IMR-90 (cell line): ENCODE results near the gene MTHFD2L. TPM values are rescaled to one million over a fixed set of nuclear protein-coding genes. Genes with fewer than 3 reads are reported as not detected.

Experiments used
- ATAC-seq: fragments of 200-7000 bp; cut with Tn5 transposase; 2 replicates; pipeline ENCODE4 v1.9.1; 2020; ENCODE audit warnings: low read depth, mild to moderate bottlenecking, moderate library complexity
- BruUV-seq: library from RNA; stranded (reverse); fragments of 400-500 nt; replicated peaks from 2 replicates; lab custom pipeline; 2021; lab: Mats Ljungman, UMichigan
- CTCF ChIA-PET: fragments of 300-600 bp; formaldehyde crosslinking; extraction: SDS; loops from one replicate; lab custom pipeline; 2021; ENCODE audit warnings: antibody characterized with exemption; lab: Yijun Ruan, JAX
- POLR2A ChIA-PET: fragments of 300-600 bp; sonication (Branson Sonifier 250); formaldehyde crosslinking; loops from one replicate; lab custom pipeline; 2022; ENCODE audit warnings: antibody characterized with exemption; ENCODE audit not compliant: unreplicated experiment; lab: Charles Lee
- DNase-seq: peaks from one replicate; pipeline ENCODE4 v3.0.0; 2013
- H2AFZ ChIP-seq: replicated peaks from 2 replicates; pipeline ENCODE3; 2013; ENCODE audit warnings: low read length, mild to moderate bottlenecking; ENCODE audit not compliant: poor library complexity
- H2AK5ac ChIP-seq: 2 replicates; pipeline ENCODE4 v1.6.1; 2013; ENCODE audit warnings: low read depth, low read length, inconsistent platforms
- H2AK9ac ChIP-seq: replicated peaks from 2 replicates; pipeline ENCODE3; 2013; ENCODE audit warnings: mild to moderate bottlenecking, low read depth, low read length, moderate library complexity; ENCODE audit not compliant: poor library complexity
- H2BK120ac ChIP-seq: 2 replicates; pipeline ENCODE4 v1.6.1; 2013; ENCODE audit warnings: low read depth, low read length, inconsistent platforms
- H2BK15ac ChIP-seq: 3 replicates; pipeline ENCODE4 v1.6.1; 2013; ENCODE audit warnings: low read depth, low read length, inconsistent platforms
- H2BK20ac ChIP-seq: 2 replicates; pipeline ENCODE4 v1.6.1; 2013; ENCODE audit warnings: low read depth, mild to moderate bottlenecking, inconsistent platforms, low read length, moderate library complexity
- H2BK5ac ChIP-seq: 2 replicates; pipeline ENCODE4 v1.6.1; 2013; ENCODE audit warnings: mild to moderate bottlenecking, low read depth, low read length, inconsistent platforms; ENCODE audit not compliant: poor library complexity, severe bottlenecking
- H3K14ac ChIP-seq: replicated peaks from 2 replicates; pipeline ENCODE4 v1.6.1; 2013; ENCODE audit warnings: low read depth, low read length, inconsistent platforms
- H3K18ac ChIP-seq: 2 replicates; pipeline ENCODE4 v1.6.1; 2013; ENCODE audit warnings: low read depth, low read length, control low read depth
- H3K23ac ChIP-seq: 2 replicates; pipeline ENCODE4 v1.6.1; 2013; ENCODE audit warnings: low read depth, low read length, inconsistent platforms
- H3K27ac ChIP-seq: 2 replicates; pipeline ENCODE4 v1.5.1; 2013; ENCODE audit warnings: mild to moderate bottlenecking, control low read depth, low read length; ENCODE audit not compliant: insufficient read depth
- H3K27me3 ChIP-seq: 2 replicates; pipeline ENCODE4 v1.6.1; 2013; ENCODE audit warnings: low read length; ENCODE audit not compliant: control insufficient read depth, insufficient read depth
- H3K36me3 ChIP-seq: 2 replicates; pipeline ENCODE4 v1.6.1; 2013; ENCODE audit warnings: low read length, mixed read lengths; ENCODE audit not compliant: control insufficient read depth, insufficient read depth
- H3K4ac ChIP-seq: 2 replicates; pipeline ENCODE4 v1.6.1; 2013; ENCODE audit warnings: low read depth, low read length, inconsistent platforms
- H3K4me1 ChIP-seq: 2 replicates; pipeline ENCODE4 v1.6.1; 2013; ENCODE audit warnings: low read length, mixed read lengths; ENCODE audit not compliant: control insufficient read depth, insufficient read depth
- H3K4me2 ChIP-seq: 2 replicates; pipeline ENCODE4 v1.6.1; 2013; ENCODE audit warnings: low read depth, mild to moderate bottlenecking, control low read depth, low read length, moderate library complexity
- H3K4me3 ChIP-seq: 2 replicates; pipeline ENCODE4 v1.5.1; 2013; ENCODE audit warnings: low read depth, mild to moderate bottlenecking, control low read depth, low read length, moderate library complexity; ENCODE audit not compliant: insufficient read depth
- H3K56ac ChIP-seq: 2 replicates; pipeline ENCODE4 v1.6.1; 2013; ENCODE audit warnings: low read length, inconsistent platforms; ENCODE audit not compliant: insufficient read depth; ENCODE audit errors: extremely low read depth
- H3K79me1 ChIP-seq, 2 experiments: 2 replicates each; pipeline ENCODE4 v1.6.1; 2013; ENCODE audit warnings: low read length in 2 of 2, inconsistent platforms in 1 of 2, low read depth in 1 of 2
- H3K9ac ChIP-seq: 2 replicates; pipeline ENCODE4 v1.6.1; 2013; ENCODE audit warnings: low read depth, low read length, control low read depth
- H3K9me1 ChIP-seq: 2 replicates; pipeline ENCODE4 v1.6.1; 2013; ENCODE audit warnings: low read length, inconsistent platforms; ENCODE audit not compliant: insufficient read depth
- H3K9me3 ChIP-seq: 2 replicates; pipeline ENCODE4 v1.6.1; 2013; ENCODE audit warnings: low read length; ENCODE audit not compliant: control insufficient read depth, insufficient read depth
- H4K20me1 ChIP-seq: 2 replicates; pipeline ENCODE4 v1.6.1; 2013; ENCODE audit warnings: low read length, inconsistent platforms; ENCODE audit not compliant: insufficient read depth
- H4K5ac ChIP-seq: 2 replicates; pipeline ENCODE4 v1.6.1; 2013; ENCODE audit warnings: mild to moderate bottlenecking, low read depth, low read length, control low read depth
- H4K8ac ChIP-seq, 2 experiments: 2 replicates each; pipeline ENCODE4 v1.6.1; 2013; ENCODE audit warnings: low read depth in 2 of 2, low read length in 2 of 2, control low read depth in 1 of 2, inconsistent platforms in 1 of 2
- H4K91ac ChIP-seq: 2 replicates; pipeline ENCODE4 v1.6.1; 2013; ENCODE audit warnings: low read depth, low read length, inconsistent platforms; ENCODE audit not compliant: insufficient read depth
- BHLHE40 ChIP-seq: fragments of 150-350 bp; IDR thresholded peaks from 2 replicates; pipeline ENCODE4 v1.6.1; 2016; ENCODE audit warnings: mild to moderate bottlenecking, low read depth, low read length
- RFX5 ChIP-seq: IDR thresholded peaks from 2 replicates; pipeline ENCODE4 v1.8.0; 2012; ENCODE audit warnings: low read depth, mild to moderate bottlenecking, low read length, moderate library complexity
- SMC3 ChIP-seq: fragments of 150-350 bp; IDR thresholded peaks from 2 replicates; pipeline ENCODE4 v1.6.1; 2016; ENCODE audit warnings: low read depth, mild to moderate bottlenecking, antibody characterized with exemption, low read length, moderate library complexity
- WGBS, 2 experiments: methylation state at CpG; one replicate each; pipeline versions ENCODE4 v1.1.5 to v1.1.7; 2013; ENCODE audit warnings: missing lambda C conversion rate in 2 of 2; ENCODE audit not compliant: insufficient read length in 1 of 2; ENCODE audit errors: extremely low coverage in 2 of 2; 5-methylcytosine and 5-hydroxymethylcytosine counted together
- dilution Hi-C: fragments of 300-500 bp; cut with HindIII; formaldehyde crosslinking; loops from one replicate; pipeline ENCODE4 v1.14.3; 2018; ENCODE audit warnings: low sequenced_read_pairs; ENCODE audit not compliant: unreplicated experiment
- in situ Hi-C: fragments of 300-500 bp; cut with MboI; formaldehyde crosslinking; loops from 3 replicates; pipeline ENCODE4 v1.14.3; 2019; ENCODE audit warnings: low sequenced_read_pairs, inconsistent platforms, mixed read lengths
- intact Hi-C: fragments of 100-400 bp; cut with micrococcal nuclease; formaldehyde crosslinking; loops from 2 replicates; pipeline ENCODE4 v1.10.0; 2022
- polyA plus RNA-seq, 3 experiments: library from polyadenylated mRNA; depleted of rRNA; stranded (reverse); fragments of >200 nt; gene quantifications; 2 replicates each; pipeline ENCODE4 v1.2.3, GENCODE V29; 2012; ENCODE audit warnings: low replicate concordance in 1 of 3
- total RNA-seq: library from RNA; depleted of rRNA; stranded (reverse); fragments of >200 nt; gene quantifications from 2 replicates; pipeline ENCODE4 v1.2.3, GENCODE V29; 2012

MTHFD2L gene
- total and polyA plus RNA-seq, 2 of the 4 experiments (the other 2 are of a cell fraction), result 2.8 to 4.3 TPM

DNA sequence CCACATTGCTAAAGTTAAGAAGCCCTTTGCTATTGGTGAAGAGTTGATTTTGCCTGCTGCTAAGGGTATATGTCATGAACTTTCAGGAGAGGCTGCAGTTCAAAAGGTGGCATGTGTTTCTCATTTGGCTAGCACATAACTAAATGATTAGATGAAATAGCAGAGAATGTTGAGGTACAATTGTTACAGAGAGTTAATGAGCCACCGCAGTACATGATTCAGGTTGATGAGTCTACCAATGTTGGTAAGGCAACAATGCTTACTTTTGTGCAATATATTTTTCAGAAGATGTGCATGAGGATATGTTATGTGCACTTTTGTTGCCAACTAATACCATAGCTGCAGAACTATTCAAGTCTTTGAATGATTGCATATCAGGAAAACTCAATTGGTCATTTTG lies 37.8 kb upstream of the MTHFD2L start:
- no peak overlapping the region for H2BK15ac ChIP-seq
- intact Hi-C loops, result no loop called here
- no peak overlapping the region for H2AK9ac ChIP-seq
- no peak overlapping the region for H2BK20ac ChIP-seq
- no TSS peak for BruUV-seq
- peaks cover 2% of the 10 kb centered on the region; the same call in 1 of the 2 replicates for H3K4me1 ChIP-seq
- no peaks in the 10 kb centered on the region for H3K9me3 ChIP-seq
- no peak overlapping the region for H4K91ac ChIP-seq
- in situ Hi-C loops, result loop anchor here (25.0 kb wide), 1 partner anchor 808 kb away; no protein-coding TSS in a partner anchor
- no peak overlapping the region for H3K27ac ChIP-seq
- H4K20me1 ChIP-seq, result no peaks in the 10 kb centered on the region
- dilution Hi-C loops, result no loop called here
- H3K23ac ChIP-seq, result no peak overlapping the region
- H3K36me3 ChIP-seq, result no peaks in the 10 kb centered on the region
- H3K14ac ChIP-seq, result no peak overlapping the region
- no peak overlapping the region for H2AFZ ChIP-seq
- POLR2A ChIA-PET, result no interaction called here
- TF ChIP-seq SMC3, result no peak
- no peak for TF ChIP-seq RFX5
- TF ChIP-seq BHLHE40, result no peak
- H2AK5ac ChIP-seq, result no peak overlapping the region
- no peak overlapping the region for H3K4me2 ChIP-seq
- no peak overlapping the region for H4K8ac ChIP-seq
- no peak for ATAC-seq
- no peak overlapping the region for H3K9ac ChIP-seq
- H3K18ac ChIP-seq, result no peak overlapping the region
- no peaks in the 10 kb centered on the region for H3K27me3 ChIP-seq
- H3K79me1 ChIP-seq, result no peaks in the 10 kb centered on the region
- H3K9me1 ChIP-seq, result no peaks in the 10 kb centered on the region
- H2BK120ac ChIP-seq, result no peak overlapping the region
- 100% methylated on average over 1 of the region's 1 CpG; no CpG with 5 or more reads in 1 of the 2 experiments for WGBS, 2 experiments
- CTCF ChIA-PET, result no interaction called here
- H3K4ac ChIP-seq, result no peak overlapping the region
- no peak overlapping the region for H4K5ac ChIP-seq
- no peak for DNase-seq
- H3K56ac ChIP-seq, result no peak overlapping the region
- no peak overlapping the region for H2BK5ac ChIP-seq
- no peak overlapping the region for H3K4me3 ChIP-seq
